Mucosa of descending colon (tissue), 3 donors: ENCODE data around the gene SLC16A11. TPM values are rescaled to one million over a fixed set of nuclear protein-coding genes. Genes with fewer than 3 reads are reported as not detected.
"Not testable (repeated sequence)": the region's sequence is repeated elsewhere in the genome, so short reads cannot be mapped to it uniquely, and the experiment has no call there.

Experiments used
- ATAC-seq: fragments of 200-7000 bp; cut with Tn5 transposase; one replicate; pipeline ENCODE4 v1.9.1; 2020; ENCODE audit warnings: mild to moderate bottlenecking, moderate library complexity
- DNase-seq, 3 donors: peaks; one replicate each; pipeline ENCODE4 v3.0.0-alpha.2; 2020
- H3K36me3 ChIP-seq: fragments of 200-600 bp; one replicate; pipeline ENCODE4 v1.8.0; 2021; ENCODE audit warnings: low read depth, mild to moderate bottlenecking
- H3K4me1 ChIP-seq: fragments of 200-600 bp; one replicate; pipeline ENCODE4 v1.8.0; 2021; ENCODE audit warnings: low read depth, mild to moderate bottlenecking
- H3K4me3 ChIP-seq: fragments of 200-600 bp; one replicate; pipeline ENCODE4 v1.8.0; 2021; ENCODE audit warnings: mild to moderate bottlenecking
- H3K9me3 ChIP-seq: fragments of 200-600 bp; one replicate; pipeline ENCODE4 v1.8.0; 2021; ENCODE audit warnings: mild to moderate bottlenecking
- intact Hi-C, 2 donors: fragments of 100-400 bp; cut with DNase I in 1 of 2; cut with micrococcal nuclease in 1 of 2; formaldehyde crosslinking; loops; one replicate each; pipeline versions ENCODE4 v1.11.0 to v1.11.1; 2022; cut with DNase I, micrococcal nuclease
- long read RNA-seq, 2 donors: library from polyadenylated mRNA; unstranded; transcript quantifications; one replicate each; pipeline ENCODE4 v2.0.0, GENCODE V29; 2019 to 2021
- total RNA-seq, 3 donors: library from RNA; stranded (reverse); fragmentation: NEBNext Ultra II Directional in 2 of 3; extraction: Animal tissue kit (Norgen Biotek cat#: 25700) in 2 of 3; gene quantifications; one replicate each; pipeline versions ENCODE4 v1.2.1 to v1.2.4, GENCODE V29; 2021 to 2023
- TF ChIP-seq, protein P1 (sequence below): fragments of 200-600 bp; IDR thresholded peaks from one replicate; pipeline ENCODE4 v1.8.0; 2022; ENCODE audit warnings: antibody characterized with exemption, mild to moderate bottlenecking
- donor health status: DM: no; HTN: no; CAD: no; lungs with moderate emphysema.
- donor health status: DM: no; HTN: no; CAD: no.
- donor health status: DM: no; HTN: yes; CAD: no.

The SLC16A11 gene
- 1 to 10 TPM in 2 of 3 donors, under 1 TPM in 1; 0.55 to 1.7 (median 1.3) TPM for total RNA-seq
- long read RNA-seq, donor 1, partial matches to known transcripts: 1 of 1 reads
- long read RNA-seq, donor 1, other reads (novel, unspliced or antisense): 0 of 1 reads
- long read RNA-seq, donor 2: 0 reads

GRCh38 chr17:7043497-7044198 lies at the start of gene SLC16A11:
TSS of gene SLC16A11 (minus strand) at chr17:7044092. CDS start at chr17:7043513, 579 bp downstream.
- Histone ChIP-seq H3K4me3 (no peak within 1 kb of the TSS), H3K36me3 (no peaks in the 10 kb centered on the region), H3K9me3 (no peaks in the 10 kb centered on the region), H3K4me1 (peaks cover 37% of the 10 kb centered on the region)
- TF ChIP-seq, protein P1, sequence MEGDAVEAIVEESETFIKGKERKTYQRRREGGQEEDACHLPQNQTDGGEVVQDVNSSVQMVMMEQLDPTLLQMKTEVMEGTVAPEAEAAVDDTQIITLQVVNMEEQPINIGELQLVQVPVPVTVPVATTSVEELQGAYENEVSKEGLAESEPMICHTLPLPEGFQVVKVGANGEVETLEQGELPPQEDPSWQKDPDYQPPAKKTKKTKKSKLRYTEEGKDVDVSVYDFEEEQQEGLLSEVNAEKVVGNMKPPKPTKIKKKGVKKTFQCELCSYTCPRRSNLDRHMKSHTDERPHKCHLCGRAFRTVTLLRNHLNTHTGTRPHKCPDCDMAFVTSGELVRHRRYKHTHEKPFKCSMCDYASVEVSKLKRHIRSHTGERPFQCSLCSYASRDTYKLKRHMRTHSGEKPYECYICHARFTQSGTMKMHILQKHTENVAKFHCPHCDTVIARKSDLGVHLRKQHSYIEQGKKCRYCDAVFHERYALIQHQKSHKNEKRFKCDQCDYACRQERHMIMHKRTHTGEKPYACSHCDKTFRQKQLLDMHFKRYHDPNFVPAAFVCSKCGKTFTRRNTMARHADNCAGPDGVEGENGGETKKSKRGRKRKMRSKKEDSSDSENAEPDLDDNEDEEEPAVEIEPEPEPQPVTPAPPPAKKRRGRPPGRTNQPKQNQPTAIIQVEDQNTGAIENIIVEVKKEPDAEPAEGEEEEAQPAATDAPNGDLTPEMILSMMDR: no peak
- intact Hi-C loops: no loop called here
- DNase-seq (peak; percentile 43 to 71 (median 69)), ATAC-seq (peak; percentile 17)

- ATAC-seq, intact Hi-C loops, H3K4me3 ChIP-seq, DNase-seq, H3K36me3 ChIP-seq, H3K4me1 ChIP-seq, H3K9me3 ChIP-seq: not testable (repeated sequence)
These were observed 47.6 kb upstream of the SLC16A11 start for GRCh38 chr17:7091311-7092005.

GRCh38 chr17:7089570-7089969 lies 45.7 kb upstream of the SLC16A11 start:
- DNase-seq, H3K36me3 ChIP-seq, H3K9me3 ChIP-seq, H3K4me3 ChIP-seq, intact Hi-C loops, ATAC-seq, H3K4me1 ChIP-seq: not testable (repeated sequence)

GRCh38 chr17:7088442-7088841 lies 44.5 kb upstream of the SLC16A11 start:
- DNase-seq, intact Hi-C loops, H3K9me3 ChIP-seq, H3K4me1 ChIP-seq, H3K36me3 ChIP-seq, H3K4me3 ChIP-seq, ATAC-seq: not testable (repeated sequence)

DNA sequence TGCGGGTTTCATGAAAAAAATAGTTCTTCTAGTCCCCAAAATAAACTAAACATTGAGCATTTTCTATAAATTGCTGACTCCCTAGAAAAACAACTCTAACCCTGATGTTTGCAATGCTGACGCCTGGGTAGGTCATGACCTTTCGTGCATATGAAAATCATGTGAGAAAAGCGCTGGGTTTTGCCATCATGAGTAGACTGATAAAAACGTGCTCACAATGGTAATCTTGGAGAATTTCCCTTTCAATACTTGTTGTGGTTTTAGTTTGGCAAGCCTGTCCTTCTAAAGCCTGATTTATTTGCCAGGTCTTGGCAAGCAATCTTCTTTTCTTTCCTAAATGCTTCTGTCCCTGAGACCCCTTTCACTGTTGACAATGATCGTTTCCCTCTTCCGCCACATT lies 40.2 kb upstream of the SLC16A11 start:
- no peak for ATAC-seq
- DNase-seq: no peak
- intact Hi-C loops: no loop called here
- Histone ChIP-seq H3K36me3 (no peaks in the 10 kb centered on the region), H3K9me3 (no peaks in the 10 kb centered on the region), H3K4me3 (no peak overlapping the region), H3K4me1 (no peaks in the 10 kb centered on the region)
- TF ChIP-seq, protein P1: no peak

DNA sequence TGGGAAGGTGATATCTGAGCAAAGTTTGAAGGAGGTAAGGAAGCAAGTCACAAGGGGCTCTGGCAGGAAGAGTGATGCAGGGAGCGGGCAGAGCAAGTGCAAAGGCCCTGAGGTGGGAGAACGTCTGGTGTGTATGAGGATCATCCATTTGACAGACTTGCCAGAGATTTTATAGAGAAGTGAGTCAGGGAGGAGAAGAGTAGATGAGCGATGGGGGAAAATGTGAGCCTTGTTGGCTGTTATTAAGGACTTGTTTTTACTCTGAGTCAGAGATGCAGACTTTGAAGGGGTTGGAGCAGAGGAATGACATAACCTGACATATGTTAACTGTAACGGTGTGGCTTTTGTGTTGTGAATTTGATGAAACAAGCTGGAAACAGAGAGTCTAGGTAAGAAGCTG lies 39.7 kb upstream of the SLC16A11 start:
- no peak overlapping the region for H3K4me3 ChIP-seq
- ATAC-seq: no peak
- no peaks in the 10 kb centered on the region for H3K9me3 ChIP-seq
- intact Hi-C loops: no loop called here
- no peak for DNase-seq
- H3K4me1 ChIP-seq: no peaks in the 10 kb centered on the region
- TF ChIP-seq, protein P1: no peak
- H3K36me3 ChIP-seq: no peaks in the 10 kb centered on the region
